DND-41 (cell line): Measurements from ENCODE around the gene MRPS18A.

Experiments used
- ATAC-seq: fragments of 200-7000 bp; cut with Tn5 transposase; 3 replicates; pipeline ENCODE4 v1.9.1; 2021; ENCODE audit warnings: low read depth; ENCODE audit not compliant: insufficient read depth
- DNase-seq: peaks from one replicate; pipeline ENCODE4 v3.0.0-alpha.2; 2020
- H2AFZ ChIP-seq: 2 replicates; pipeline ENCODE4 v1.6.0; 2012; ENCODE audit warnings: low read depth, low read length
- H3K27ac ChIP-seq: 2 replicates; pipeline ENCODE4 v1.5.1; 2012; ENCODE audit warnings: low read length, inconsistent platforms
- H3K27me3 ChIP-seq: fragments of 200-600 bp; sonication (generic); 2 replicates; pipeline ENCODE4 v1.6.0; 2012; ENCODE audit warnings: low read length, mild to moderate bottlenecking, inconsistent platforms; ENCODE audit not compliant: insufficient read depth, poor library complexity
- H3K36me3 ChIP-seq: 2 replicates; pipeline ENCODE4 v1.5.1; 2012; ENCODE audit warnings: low read length, inconsistent platforms; ENCODE audit not compliant: insufficient read depth
- H3K4me1 ChIP-seq: 2 replicates; pipeline ENCODE4 v1.5.1; 2012; ENCODE audit warnings: mild to moderate bottlenecking, low read length; ENCODE audit not compliant: insufficient read depth
- H3K4me2 ChIP-seq: 2 replicates; pipeline ENCODE4 v1.6.0; 2012; ENCODE audit warnings: mild to moderate bottlenecking, moderate library complexity, low read length, inconsistent platforms; ENCODE audit not compliant: insufficient read depth
- H3K4me3 ChIP-seq, 2 experiments: fragments of 200-600 bp in 1 of 2; shearing (Covaris generic) in 1 of 2; 2 replicates each; pipeline ENCODE4 v1.5.1; 2012 to 2016; ENCODE audit warnings: inconsistent platforms in 2 of 2, low read length in 2 of 2, mild to moderate bottlenecking in 2 of 2, low read depth in 1 of 2, moderate library complexity in 1 of 2
- H3K79me2 ChIP-seq: 2 replicates; pipeline ENCODE4 v1.6.0; 2012; ENCODE audit warnings: low read length, inconsistent platforms; ENCODE audit not compliant: insufficient read depth
- H3K9ac ChIP-seq: 2 replicates; pipeline ENCODE4 v1.6.0; 2012; ENCODE audit warnings: low read depth, mild to moderate bottlenecking, inconsistent platforms, low read length, moderate library complexity
- H3K9me3 ChIP-seq: 2 replicates; pipeline ENCODE4 v1.5.1; 2012; ENCODE audit warnings: low read length, moderate library complexity, mild to moderate bottlenecking, inconsistent platforms; ENCODE audit not compliant: insufficient read depth, severe bottlenecking
- H4K20me1 ChIP-seq: 2 replicates; pipeline ENCODE4 v1.6.0; 2012; ENCODE audit warnings: low read length; ENCODE audit not compliant: insufficient read depth
- EZH2 ChIP-seq: IDR thresholded peaks from 3 replicates; pipeline ENCODE4 v1.6.1; 2012; ENCODE audit warnings: borderline replicate concordance, low read depth, mild to moderate bottlenecking, moderate library complexity, low read length, inconsistent platforms; ENCODE audit not compliant: severe bottlenecking
- TF ChIP-seq, protein P1 (sequence below): IDR thresholded peaks from 2 replicates; pipeline ENCODE4 v1.5.1; 2012; ENCODE audit warnings: borderline replicate concordance, low read length, moderate library complexity, mild to moderate bottlenecking; ENCODE audit not compliant: poor library complexity, severe bottlenecking; ENCODE audit errors: extremely low read depth

The MRPS18A gene

GRCh38 chr6:43683708-43684455, 3.7 kb downstream of the MRPS18A start:
- Histone ChIP-seq H2AFZ (no peak overlapping the region), H3K79me2 (peaks cover 74% of the 10 kb centered on the region), H3K9me3 (no peaks in the 10 kb centered on the region), H3K4me2 (no peak overlapping the region), H3K4me1 (peaks cover 30% of the 10 kb centered on the region), H3K9ac (no peak overlapping the region), H3K27ac (no peak overlapping the region), H3K36me3 (peaks cover 34% of the 10 kb centered on the region), H3K27me3 (no peaks in the 10 kb centered on the region), H3K4me3 (no peak overlapping the region), H4K20me1 (peaks cover 49% of the 10 kb centered on the region; the same call in 1 of the 2 replicates)
- ATAC-seq = no peak
- no peak for TF ChIP-seq EZH2
- TF ChIP-seq, protein P1, sequence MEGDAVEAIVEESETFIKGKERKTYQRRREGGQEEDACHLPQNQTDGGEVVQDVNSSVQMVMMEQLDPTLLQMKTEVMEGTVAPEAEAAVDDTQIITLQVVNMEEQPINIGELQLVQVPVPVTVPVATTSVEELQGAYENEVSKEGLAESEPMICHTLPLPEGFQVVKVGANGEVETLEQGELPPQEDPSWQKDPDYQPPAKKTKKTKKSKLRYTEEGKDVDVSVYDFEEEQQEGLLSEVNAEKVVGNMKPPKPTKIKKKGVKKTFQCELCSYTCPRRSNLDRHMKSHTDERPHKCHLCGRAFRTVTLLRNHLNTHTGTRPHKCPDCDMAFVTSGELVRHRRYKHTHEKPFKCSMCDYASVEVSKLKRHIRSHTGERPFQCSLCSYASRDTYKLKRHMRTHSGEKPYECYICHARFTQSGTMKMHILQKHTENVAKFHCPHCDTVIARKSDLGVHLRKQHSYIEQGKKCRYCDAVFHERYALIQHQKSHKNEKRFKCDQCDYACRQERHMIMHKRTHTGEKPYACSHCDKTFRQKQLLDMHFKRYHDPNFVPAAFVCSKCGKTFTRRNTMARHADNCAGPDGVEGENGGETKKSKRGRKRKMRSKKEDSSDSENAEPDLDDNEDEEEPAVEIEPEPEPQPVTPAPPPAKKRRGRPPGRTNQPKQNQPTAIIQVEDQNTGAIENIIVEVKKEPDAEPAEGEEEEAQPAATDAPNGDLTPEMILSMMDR = no peak
- DNase-seq = no peak

DNA sequence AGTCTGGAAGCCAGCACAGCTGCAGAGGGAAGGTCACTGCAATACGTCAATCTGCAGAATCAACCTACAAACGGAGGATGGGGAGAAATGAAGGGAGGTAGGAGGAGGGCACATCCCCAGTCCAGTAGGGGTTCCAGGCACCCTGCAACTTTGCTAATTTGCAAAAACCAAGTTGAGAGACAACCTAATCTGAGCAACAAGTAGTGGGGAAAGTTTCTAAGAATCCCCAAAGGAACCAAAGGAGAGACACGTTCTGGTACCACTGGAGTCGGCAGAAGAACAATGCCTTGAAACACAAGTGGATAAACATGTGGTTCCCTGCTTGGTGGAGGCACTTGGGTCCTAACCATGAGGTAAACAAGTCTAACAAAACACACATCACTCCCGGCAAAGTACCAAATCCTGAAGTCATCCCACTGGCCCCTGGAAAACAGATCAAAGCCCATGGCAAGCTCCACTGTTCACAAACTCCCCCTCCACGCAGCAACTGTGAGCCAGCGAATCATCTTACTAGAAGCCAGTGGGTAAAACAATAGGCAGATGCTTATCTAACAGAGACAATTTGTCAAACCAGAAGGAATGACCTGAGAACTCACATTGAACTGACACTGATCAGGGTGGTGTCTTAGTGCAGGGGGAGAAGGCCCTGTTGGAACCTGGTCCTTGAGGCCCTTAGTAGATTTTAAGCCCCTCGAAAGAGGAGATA, 4.7 kb downstream of the MRPS18A start:
- Histone ChIP-seq H3K79me2 (peaks cover 73% of the 10 kb centered on the region), H3K4me1 (peaks cover 24% of the 10 kb centered on the region), H3K4me2 (no peak overlapping the region), H2AFZ (no peak overlapping the region), H3K36me3 (peaks cover 44% of the 10 kb centered on the region), H3K4me3 (no peak overlapping the region), H3K27me3 (no peaks in the 10 kb centered on the region), H3K27ac (no peak overlapping the region), H3K9ac (no peak overlapping the region), H3K9me3 (no peaks in the 10 kb centered on the region), H4K20me1 (peaks cover 49% of the 10 kb centered on the region; the same call in 1 of the 2 replicates)
- DNase-seq = no peak
- TF ChIP-seq, protein P1 = no peak
- no peak for ATAC-seq

GRCh38 chr6:43681303-43681702, 6.3 kb downstream of the MRPS18A start:
- Histone ChIP-seq H3K79me2 (peaks cover 57% of the 10 kb centered on the region), H3K4me1 (peaks cover 14% of the 10 kb centered on the region), H3K9me3 (no peaks in the 10 kb centered on the region), H3K27ac (no peak overlapping the region), H3K27me3 (no peaks in the 10 kb centered on the region), H2AFZ (no peak overlapping the region), H3K36me3 (peaks cover 60% of the 10 kb centered on the region), H3K4me3 (no peak overlapping the region), H3K4me2 (no peak overlapping the region), H4K20me1 (peaks cover 49% of the 10 kb centered on the region; the same call in 1 of the 2 replicates), H3K9ac (no peak overlapping the region)
- DNase-seq (no peak), ATAC-seq (no peak)
- TF ChIP-seq EZH2 = no peak
- TF ChIP-seq, protein P1 = no peak
